COR-L47 (cell line): Measurements from ENCODE around the gene TEDC1.
A peak's percentile ranks its signal among the peaks of the same experiment; 100 is the strongest.

Source experiments
- DNase-seq: peaks from one replicate; lab custom pipeline; 2025; lab: John Stamatoyannopoulos, UW

The TEDC1 gene

DNA sequence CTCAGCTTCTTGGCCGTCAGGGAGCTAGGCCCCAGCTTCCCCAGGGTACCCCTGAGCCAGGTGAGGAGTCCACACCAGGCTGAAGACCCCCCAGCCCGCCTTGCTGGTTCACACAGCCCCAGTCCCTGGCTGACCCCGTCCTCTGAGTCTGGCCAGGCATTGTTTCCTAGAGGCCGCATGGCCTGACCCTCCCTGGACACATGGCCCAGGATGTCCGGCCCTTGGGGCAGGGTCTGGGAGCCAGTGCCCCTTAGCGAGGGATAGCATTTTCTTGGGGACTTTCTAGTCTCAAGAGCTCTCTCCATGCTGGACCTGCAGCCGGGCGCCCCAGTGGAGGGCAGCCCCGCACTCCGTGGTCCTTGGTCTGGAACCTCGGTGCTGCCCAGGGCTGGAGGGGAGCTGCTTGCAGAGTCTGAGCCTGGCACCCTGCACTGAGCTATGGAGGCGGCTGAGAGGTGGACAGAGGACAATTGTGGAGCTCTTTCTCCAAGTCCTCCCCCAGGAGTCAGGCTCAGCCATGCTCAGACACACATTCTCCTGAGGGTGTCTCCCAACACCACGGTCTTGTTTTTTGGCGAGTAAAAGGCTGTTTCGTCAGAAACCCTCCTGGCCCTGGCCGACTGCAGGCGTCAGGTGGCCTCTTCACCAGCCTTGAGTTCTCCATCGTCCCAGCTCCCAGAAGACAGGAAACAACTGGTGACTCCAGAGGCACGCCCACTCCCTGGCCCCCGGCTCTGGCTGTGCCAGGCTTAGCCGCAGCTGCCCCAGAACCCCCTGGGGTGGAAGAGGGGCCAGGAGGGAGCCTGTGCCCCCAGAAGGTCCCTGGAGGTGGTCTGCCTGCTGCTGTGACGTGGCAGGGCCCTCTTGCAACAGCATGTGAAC is 34.1 kb upstream of the TEDC1 start:
- DNase-seq: no peak

DNA sequence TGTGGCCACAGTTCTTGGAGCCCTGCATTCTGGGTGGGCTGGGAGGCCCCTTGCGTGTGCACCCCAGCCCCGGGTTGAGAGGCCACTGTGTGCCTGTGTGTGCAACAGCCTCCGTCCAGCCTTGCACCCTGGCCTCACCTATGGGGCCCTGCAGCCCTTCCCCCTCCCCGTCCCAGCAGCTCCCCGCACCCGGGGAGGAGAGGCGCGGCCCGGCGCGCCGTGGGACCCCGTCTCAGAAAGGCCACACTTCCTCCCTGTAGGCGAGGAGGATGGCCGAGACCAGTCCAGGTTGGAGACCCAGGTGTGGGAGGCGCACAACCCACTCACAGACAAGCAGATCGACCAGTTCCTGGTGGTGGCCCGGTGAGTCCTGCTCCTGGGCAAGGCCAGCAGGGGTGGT is 33.0 kb upstream of the TEDC1 start:
- DNase-seq: no peak

DNA sequence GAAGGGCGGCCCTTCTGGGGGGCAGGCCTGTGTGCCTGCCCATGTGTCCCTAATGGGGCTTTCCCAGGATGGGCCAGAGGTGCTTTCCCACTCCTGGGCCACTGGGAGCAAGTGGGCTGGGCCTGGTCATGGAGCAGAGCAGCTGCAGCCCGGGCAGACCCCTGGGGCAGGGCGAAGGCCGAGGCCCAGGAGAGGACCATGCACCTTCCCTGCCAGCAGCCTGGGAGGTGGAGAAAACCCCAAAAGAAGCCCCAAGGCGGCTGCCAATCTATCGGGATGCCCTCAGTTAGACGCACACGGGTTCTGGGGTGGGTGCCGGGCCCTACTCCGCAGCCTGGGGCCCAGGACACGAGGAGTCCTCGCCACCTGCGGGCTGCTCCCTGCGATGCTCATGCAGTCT is 32.5 kb upstream of the TEDC1 start:
- no peak for DNase-seq

DNA sequence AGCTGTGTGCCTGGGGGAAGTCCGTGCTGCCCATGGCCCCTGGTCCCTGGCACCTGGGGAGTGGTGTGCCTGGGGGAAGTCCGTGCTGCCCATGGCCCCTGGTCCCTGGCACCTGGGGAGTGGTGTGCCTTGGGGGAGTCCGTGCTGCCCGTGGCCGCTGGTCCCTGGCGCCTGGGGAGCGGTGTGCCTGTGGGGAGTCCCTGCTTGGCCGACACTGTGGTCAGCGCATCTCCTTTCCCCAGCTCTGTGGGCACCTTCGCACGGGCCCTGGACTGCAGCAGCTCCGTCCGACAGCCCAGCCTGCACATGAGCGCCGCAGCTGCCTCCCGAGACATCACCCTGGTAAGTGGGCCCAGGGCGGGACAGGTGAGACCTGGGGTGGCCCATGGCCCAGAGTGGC is 30.9 kb upstream of the TEDC1 start:
- no peak for DNase-seq

DNA sequence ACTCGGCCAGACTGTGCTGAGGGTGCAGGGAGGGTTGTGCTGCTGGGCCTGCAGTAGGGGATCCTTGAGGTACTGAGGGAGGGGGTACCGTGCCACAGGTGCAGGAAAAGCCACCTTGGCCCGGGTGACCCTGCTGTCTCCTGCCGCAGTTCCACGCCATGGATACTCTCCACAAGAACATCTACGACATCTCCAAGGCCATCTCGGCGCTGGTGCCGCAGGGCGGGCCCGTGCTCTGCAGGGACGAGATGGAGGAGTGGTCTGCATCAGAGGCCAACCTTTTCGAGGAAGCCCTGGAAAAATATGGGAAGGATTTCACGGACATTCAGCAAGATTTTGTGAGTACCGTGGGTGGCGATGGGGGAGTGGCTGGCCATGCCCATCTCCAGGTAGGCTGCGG is 30.4 kb upstream of the TEDC1 start:
- no peak for DNase-seq

DNA sequence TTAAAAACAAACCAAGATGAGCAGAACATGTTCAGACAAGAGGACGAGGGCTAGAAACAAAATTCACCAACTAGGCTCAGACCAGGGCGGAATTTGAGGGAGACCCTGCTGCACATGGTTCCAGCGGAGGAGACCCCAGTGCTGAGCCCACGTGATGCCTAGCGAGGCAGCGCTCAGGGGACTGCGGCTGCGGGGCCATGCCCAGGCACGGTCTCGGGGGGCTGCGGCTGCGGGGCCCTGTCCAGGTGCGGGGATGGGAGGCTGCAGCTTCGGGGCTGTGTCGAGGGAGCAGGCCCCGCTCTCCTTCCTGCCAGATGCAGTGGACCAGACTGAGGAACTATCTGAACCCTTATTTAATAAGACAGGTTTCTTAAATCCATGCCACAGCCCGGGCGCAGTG is 29.1 kb upstream of the TEDC1 start:
- no peak for DNase-seq

DNA sequence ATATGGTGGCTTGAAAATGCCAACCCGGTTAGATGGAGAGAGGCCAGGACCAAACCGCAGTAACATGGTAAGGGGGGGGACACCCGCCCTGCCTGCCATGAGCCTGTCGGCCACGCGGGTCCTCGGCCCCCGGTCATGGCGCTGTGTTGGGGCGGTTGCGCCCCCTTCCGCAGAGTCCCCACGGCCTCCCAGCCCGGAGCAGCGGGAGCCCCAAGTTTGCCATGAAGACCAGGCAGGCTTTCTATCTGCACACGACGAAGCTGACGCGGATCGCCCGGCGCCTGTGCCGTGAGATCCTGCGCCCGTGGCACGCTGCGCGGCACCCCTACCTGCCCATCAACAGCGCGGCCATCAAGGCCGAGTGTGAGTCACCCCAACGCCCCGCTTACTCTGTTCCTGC is 26.5 kb upstream of the TEDC1 start:
- DNase-seq: no peak

DNA sequence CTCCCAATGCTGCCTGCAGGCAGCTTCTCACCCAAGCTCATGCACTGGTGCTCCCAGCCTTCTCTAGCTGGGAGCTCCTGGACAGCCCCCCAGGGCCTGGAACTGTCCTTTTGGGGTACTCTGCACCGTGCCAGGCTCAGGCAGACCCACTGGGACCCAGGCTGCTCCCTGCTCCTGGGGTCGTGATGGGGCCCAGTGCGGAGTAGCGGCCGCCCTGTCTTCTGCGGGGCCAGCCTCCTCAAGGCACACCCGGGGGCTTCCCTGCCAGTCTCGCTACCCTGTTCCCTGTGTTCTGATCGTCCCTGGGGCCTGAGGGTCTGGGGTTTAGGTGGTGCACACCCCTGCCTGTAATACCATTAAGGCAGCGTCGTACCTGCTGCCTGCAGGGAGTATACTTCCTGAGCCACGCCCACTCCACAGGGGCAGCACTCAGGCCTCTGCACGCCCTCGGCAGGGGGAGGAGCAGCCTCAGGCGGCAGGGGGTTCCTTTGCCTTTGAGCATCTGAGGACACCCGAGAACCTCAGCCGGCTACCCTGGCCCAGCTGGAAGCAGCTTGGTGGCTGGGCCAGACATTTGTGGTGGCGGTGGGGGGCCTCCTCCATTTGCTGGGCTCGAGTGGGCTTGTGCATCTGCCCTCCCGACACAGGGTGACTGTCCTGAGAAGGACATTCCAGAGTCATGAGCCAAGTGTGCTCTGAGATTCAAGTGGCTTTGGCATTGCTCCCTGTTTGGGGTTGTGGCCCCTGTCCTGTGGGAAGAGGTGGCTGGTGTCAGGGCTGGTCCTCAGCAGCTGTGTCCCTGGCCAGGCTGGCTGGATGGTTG is 25.6 kb upstream of the TEDC1 start:
- peak; percentile 33 for DNase-seq

DNA sequence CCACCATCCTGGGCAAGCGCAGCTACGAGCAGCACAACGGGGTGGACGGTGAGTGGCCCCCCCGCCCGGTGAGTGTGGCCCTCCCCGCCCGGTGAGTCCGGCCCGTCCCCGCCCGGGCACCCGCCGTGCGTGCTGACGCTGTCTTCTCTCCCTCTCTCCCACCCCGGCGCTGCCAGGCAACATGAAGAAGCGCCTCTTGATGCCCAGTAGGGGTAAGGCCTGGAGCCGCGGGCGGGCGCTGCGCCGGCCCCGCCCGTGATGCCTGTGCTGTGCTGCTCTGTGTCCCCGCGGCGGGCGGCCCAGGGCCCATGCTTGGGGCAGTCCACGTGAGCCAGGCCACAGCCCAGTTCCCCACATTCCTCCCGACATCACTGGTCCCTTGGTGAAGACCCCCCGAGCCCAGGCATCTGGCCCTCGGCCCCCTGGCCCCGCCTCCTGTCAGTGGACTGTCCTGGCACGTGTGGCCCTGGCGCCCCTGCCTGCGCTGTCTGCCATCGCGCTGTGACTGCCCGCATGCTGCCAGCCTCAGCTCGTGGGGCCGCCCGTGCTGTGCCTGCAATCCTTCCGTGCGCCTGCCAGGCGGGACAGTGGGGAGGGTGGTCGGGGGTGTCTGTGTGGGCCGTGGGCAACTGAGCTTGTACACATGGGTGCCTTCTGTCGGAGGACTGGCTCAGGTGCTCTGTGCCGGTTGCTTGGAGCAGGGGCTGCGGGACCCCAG is 24.4 kb upstream of the TEDC1 start:
- DNase-seq: no peak

DNA sequence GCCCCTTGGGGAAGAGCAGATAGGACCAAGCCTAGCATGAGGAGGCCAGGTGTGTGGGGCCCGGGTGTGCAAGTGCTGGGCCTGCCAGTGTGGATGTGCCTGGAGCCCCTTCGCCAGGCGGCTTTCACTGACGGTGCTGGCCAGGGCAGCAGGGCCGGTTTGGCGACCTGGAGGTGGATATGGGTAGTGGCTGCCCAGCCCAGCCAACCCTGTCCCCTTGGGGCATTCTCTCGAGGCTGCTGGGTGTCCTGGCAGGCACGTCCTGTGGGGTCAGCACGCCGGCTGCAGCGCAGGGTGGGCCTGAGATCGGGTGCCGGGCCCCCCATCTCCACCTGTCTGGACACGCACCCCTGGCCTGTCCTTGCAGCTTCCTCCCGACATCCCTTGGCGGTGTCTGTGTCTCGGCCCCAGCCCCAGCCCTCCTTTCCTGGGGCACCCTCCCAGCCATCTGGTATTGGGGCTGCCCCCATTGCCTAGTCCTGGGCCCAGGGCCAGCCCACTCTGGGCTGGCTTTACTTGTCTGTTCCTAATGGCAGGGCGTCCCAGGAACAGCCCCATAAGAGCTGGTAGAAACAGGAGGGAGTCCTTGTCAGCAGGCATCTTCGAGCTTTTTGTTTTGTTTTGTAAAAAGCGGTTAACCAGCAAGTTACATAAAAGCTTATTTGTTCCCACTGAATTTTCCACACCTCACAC is 23.7 kb upstream of the TEDC1 start:
- DNase-seq: no peak

DNA sequence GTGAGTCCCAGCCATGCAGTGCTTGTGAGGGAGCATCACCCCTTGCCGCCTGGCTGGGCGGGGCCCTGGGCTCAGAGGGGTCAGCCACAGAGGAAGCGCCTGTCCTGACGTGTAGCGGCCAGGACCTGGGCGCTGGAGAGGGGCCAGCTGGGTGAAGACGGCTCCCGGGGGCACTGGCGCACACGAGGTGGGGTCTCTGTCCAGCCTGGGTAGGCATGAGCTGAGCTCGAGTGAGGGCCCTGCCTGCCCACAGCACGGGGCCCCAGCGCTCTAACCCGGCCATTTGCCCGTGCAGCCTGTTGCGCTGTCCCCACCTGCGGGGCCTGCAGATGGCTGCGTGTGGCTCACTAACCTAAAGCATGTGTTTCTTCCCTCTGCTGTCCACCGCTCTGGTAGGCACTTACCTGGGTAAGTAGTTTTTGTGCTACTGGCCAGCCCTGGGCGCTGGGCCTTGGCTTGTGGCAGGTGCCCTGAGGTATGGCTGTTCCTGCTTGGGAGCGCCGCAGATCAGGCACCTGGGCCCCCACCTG is 23.0 kb upstream of the TEDC1 start:
- DNase-seq: no peak

DNA sequence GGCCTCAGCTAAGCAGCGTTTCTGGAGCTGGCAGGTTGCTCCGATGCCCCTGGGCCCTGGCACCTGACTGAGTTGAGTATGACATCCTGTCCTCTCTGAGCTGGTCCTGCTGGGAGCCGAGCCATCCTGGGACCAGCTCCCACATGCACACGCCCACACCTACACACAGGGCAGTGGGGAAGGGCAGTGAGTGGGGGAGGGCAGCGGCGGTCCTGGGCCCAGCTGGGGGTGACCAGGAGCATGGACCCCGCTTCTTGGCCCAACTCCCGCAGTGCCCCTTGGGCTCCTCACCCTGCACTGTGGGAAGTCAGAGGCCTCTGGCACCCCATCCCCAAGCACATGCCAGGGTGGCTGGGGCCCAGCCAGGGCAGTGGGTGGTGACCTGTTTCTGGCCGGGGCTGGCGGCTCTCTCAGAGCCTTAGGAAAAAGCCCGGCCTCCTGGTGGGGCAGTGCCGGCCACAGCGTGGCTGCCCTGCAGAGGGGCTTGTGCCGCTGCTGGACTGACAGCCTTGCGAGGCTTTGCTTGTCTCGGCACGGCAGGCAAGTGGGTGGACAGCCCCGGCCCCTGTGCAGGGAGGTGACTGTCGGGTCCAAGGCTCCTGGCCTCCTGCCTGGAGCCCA is 22.3 kb upstream of the TEDC1 start:
- DNase-seq: no peak

DNA sequence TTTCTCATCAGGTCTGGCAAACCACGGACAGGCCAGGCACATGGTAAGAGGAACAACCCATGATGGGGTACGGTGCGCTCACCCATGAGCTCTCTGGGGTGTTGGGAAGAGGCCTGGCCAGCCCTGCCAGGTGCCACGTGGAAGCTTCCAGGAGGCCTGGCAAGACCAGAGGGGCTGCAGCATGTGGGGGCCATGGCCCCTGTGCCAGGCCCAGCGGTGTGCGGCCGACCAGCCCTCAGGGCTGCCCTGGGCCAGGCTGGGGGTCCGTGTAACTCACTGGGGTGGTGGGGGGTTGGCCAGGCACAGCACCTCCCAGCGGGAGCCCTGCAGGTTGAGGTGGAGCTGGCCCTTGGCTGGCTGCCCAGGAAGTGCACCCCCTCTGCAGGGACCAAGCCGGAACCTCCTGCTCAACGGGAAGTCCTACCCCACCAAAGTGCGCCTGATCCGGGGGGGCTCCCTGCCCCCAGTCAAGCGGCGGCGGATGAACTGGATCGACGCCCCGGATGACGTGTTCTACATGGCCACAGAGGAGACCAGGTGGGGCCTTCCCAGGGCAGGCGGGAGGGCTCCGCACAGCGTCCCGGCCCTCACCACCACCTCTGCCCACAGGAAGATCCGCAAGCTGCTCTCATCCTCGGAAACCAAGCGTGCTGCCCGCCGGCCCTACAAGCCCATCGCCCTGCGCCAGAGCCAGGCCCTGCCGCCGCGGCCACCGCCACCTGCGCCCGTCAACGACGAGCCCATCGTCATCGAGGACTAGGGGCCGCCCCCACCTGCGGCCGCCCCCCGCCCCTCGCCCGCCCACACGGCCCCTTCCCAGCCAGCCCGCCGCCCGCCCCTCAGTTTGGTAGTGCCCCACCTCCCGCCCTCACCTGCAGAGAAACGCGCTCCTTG is 21.3 kb upstream of the TEDC1 start:
- peak; percentile 28 for DNase-seq

DNA sequence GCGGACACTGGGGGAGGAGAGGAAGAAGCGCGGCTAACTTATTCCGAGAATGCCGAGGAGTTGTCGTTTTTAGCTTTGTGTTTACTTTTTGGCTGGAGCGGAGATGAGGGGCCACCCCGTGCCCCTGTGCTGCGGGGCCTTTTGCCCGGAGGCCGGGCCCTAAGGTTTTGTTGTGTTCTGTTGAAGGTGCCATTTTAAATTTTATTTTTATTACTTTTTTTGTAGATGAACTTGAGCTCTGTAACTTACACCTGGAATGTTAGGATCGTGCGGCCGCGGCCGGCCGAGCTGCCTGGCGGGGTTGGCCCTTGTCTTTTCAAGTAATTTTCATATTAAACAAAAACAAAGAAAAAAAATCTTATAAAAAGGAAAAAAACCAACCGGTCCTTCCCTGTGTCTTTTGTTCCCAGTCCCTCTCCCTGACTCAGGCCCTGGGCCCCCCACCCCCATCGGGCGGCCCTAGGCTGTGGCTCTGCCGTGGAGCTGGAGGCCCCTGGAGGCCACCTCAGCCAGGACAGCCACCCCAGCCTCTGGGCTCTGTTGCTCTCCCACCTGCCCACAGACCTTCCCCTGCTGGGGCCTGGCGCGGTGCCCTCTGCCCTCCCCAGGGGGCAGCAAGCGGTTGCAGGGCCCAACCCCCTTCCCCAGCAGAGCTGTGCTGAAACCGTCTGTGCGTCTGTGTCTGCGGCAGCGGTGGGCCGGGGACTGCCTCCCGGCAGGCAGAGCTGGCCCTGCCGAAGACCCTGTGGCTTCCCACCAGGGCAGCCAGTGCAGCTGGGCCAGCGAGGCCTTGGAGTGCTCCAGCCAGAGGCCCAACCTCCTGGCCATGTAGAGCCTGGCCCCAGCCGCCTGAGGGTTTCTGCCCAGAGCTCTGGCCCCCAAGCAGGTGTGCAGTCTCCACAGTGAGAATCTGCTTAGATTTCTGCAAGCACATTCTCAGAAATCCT is 20.4 kb upstream of the TEDC1 start:
- DNase-seq: peak; percentile 91

DNA sequence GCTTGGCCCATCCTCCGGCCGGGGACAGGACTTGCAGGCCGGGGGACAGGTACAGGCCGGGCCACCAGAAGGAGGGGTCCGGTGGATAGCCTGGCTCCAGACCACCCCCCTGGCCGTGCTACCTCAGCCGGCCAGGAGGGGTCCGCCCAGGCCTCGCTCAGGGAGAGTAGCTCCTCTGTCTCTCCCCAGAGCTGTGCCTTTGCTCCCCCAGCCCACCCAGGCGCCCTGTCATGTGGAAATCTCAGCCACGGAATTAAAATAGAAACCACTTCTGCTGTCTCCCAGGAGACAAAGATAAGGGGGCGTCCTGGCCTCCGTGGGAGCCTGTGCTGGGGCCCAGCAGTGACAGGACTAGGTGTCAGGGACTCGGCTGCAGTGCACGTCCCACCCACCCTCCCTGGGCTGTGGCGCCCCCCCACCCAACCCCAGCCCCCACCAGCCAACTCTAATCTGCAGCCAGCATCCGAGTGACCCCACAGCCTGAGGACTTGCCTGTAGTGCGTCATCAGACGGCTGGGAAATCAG is 19.7 kb upstream of the TEDC1 start:
- DNase-seq: no peak

DNA sequence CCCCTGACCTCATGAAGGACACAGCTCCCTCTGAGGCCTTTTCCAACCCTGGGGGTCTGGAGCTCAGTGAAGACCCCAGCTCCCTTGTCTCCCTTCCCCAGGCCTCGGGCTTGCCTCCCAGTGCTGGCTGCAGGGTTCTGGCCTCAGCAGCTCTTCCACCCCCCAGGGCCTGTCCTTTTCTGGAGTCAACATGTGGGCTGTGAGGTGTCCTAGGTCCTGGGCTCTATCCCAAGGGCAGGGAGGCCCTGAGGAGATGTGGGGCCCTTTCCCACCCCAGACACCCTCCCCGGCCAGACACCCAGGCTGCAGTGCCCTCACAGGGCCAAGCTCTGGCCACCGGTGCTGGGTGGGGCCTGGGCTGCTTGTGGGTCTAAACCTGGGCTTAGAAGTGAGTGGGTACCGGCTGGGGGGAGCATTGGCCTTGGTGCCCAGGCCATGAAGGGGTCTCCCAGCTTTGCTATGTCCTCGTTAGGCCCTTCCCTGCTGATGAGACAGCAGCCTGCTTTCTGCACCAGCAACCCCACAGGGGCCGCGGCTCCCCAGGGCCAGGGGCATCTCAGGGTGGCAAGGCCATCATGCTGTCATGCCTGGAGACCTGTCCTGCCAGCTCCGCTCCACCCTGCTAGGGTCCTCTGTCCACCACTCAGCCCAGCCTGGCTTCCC is 19.1 kb upstream of the TEDC1 start:
- no peak for DNase-seq

DNA sequence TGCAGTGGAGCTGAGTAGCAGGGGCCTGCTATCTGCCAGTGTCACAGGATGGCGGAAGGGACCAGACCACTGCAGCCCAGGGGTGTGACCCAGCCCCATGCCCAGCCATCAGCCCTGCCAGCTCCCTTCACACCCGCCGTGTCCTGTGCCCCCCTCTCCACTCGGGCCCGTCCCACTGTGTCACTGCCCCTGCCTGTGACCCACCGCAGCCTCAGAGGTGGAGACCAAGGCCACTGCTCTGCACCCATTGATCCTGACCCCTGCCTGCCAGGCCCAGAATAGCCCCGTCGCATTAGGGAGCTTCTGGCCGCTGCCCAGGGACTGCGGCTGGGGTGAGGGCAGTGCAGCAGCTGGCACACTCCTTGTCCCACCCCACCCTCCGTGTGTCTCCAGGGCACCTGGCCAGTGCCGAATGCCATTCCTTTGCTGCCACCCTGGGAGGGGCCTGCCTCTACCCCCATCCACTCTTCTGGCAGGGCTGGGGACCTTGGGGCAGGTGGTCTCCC is 18.5 kb upstream of the TEDC1 start:
- no peak for DNase-seq

DNA sequence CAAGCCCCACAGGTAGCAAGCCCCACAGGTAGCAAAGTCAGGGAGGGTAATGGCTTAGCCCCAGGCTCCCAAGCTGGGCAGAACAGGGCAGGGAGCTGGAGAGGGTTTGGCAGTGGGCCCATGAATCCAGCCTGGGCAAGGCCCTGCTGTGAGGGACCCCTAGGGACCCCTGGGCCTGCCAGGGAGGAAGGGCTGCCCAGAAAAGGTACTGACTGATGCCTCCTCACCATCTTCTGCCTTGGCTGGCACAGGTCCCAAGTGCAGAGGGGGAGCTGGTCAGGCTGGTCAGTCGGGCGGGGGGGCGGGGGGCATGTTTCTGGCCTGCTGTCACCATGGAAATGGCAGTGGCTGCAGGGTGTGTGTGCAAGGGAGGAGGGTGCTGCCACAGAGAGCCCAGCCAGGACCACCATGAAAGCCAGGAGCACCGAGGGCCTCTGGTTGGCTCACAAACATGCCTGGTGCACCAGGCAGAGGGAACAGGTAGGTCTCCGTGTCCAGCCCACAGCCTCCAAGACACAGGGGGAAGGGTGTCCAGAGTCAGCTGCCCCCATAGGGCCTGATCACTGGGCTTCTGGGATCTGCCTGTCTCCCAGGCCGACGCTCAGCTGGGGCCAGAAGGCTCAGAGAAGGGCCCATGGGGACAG is 17.9 kb upstream of the TEDC1 start:
- peak; percentile 47 for DNase-seq
